Retinal pigment epithelial cell (primary cell): Measurements from ENCODE around the gene B9D1.

Experiments used
- DNase-seq: peaks from one replicate; pipeline ENCODE4 v3.0.0-alpha.2; 2010; ENCODE audit warnings: low read depth
- H3K4me3 ChIP-seq: 2 replicates; pipeline ENCODE4 v1.5.1; 2011; ENCODE audit warnings: mild to moderate bottlenecking, low read length, control low read depth, moderate library complexity
- CTCF ChIP-seq: conservative IDR thresholded peaks from 2 replicates; pipeline ENCODE4 v1.5.1; 2011; ENCODE audit warnings: low read depth, low read length, control low read depth, inconsistent platforms

The B9D1 gene

GRCh38 chr17:19372866-19373504 lies 10.5 kb upstream of the B9D1 start:
- H3K4me3 ChIP-seq = no peak overlapping the region
- no peak for DNase-seq
- no peak for TF ChIP-seq CTCF

GRCh38 chr17:19372439-19372838 lies 9.9 kb upstream of the B9D1 start:
- no peak for DNase-seq
- no peak overlapping the region for H3K4me3 ChIP-seq
- TF ChIP-seq CTCF = no peak

GRCh38 chr17:19372011-19372370 lies 9.5 kb upstream of the B9D1 start:
- no peak for DNase-seq
- H3K4me3 ChIP-seq = no peak overlapping the region
- no peak for TF ChIP-seq CTCF

- H3K4me3 ChIP-seq = no peak overlapping the region
- no peak for DNase-seq
- no peak for TF ChIP-seq CTCF
Measured at GRCh38 chr17:19371259-19372010, 8.9 kb upstream of the B9D1 start.

GRCh38 chr17:19370493-19370960 lies 8.0 kb upstream of the B9D1 start:
- H3K4me3 ChIP-seq = no peak overlapping the region
- no peak for DNase-seq
- TF ChIP-seq CTCF = no peak

- DNase-seq = no peak
- H3K4me3 ChIP-seq = no peak overlapping the region
- TF ChIP-seq CTCF = no peak
Measured at GRCh38 chr17:19369846-19370492, 7.4 kb upstream of the B9D1 start.
